ENCODE data around the gene COL18A1. TPM values are rescaled to one million over a fixed set of nuclear protein-coding genes. Genes with fewer than 3 reads are reported as not detected.
A peak's percentile ranks its signal among the peaks of the same experiment; 100 is the strongest.
"Not testable (repeated sequence)": the region's sequence is repeated elsewhere in the genome, so short reads cannot be mapped to it uniquely, and the experiment has no call there.

COL18A1 gene
- total and polyA plus RNA-seq, 4 donors = 97.3 to 963 (median 295) TPM

- no peaks in the 10 kb centered on the region for H3K4me1 ChIP-seq (ENCODE audit: control insufficient read depth in 1 of 2, insufficient read depth in 2 of 2, low read length in 2 of 2)
- no peak overlapping the region for H3K4me3 ChIP-seq (ENCODE audit: low read length in 2 of 2)
- no peaks in the 10 kb centered on the region for H3K27me3 ChIP-seq (ENCODE audit: control insufficient read depth in 1 of 2, insufficient read depth in 2 of 2, low read length in 1 of 2)
- no peak for ATAC-seq (ENCODE audit: low FRiP score)
- no peaks in the 10 kb centered on the region for H3K9me3 ChIP-seq (ENCODE audit: control insufficient read depth, low read length)
- peak; percentile 18 to 67 for DNase-seq
- WGBS, 2 donors = 76 to 85% methylated on average over 12 to 13 of the region's 13 CpGs
- intact Hi-C loops (cut with DNase I) = no loop called here
- H3K27ac ChIP-seq (ENCODE audit: low read depth in 1 of 2, low read length in 2 of 2) = no peak overlapping the region
- H3K36me3 ChIP-seq (ENCODE audit: control insufficient read depth in 1 of 2, insufficient read depth in 2 of 2, low read length in 1 of 2) = no peaks in the 10 kb centered on the region
Measured at GRCh38 chr21:45502006-45502345, 97.0 kb downstream of the COL18A1 start.

- intact Hi-C loops (cut with DNase I) = no loop called here
- Histone ChIP-seq H3K36me3 (ENCODE audit: control insufficient read depth in 1 of 2, insufficient read depth in 2 of 2, low read length in 1 of 2) (no peaks in the 10 kb centered on the region), H3K4me1 (ENCODE audit: control insufficient read depth in 1 of 2, insufficient read depth in 2 of 2, low read length in 2 of 2) (no peaks in the 10 kb centered on the region), H3K4me3 (ENCODE audit: low read length in 2 of 2) (no peak overlapping the region), H3K27ac (ENCODE audit: low read depth in 1 of 2, low read length in 2 of 2) (no peak overlapping the region), H3K27me3 (ENCODE audit: control insufficient read depth in 1 of 2, insufficient read depth in 2 of 2, low read length in 1 of 2) (no peaks in the 10 kb centered on the region), H3K9me3 (ENCODE audit: control insufficient read depth, low read length) (no peaks in the 10 kb centered on the region)
- DNase-seq = peak; percentile 23 to 32
- 88% methylated on average over 10 of the region's 10 CpGs for WGBS, 2 donors
- no peak for ATAC-seq (ENCODE audit: low FRiP score)
Measured at GRCh38 chr21:45502600-45502999, 97.6 kb downstream of the COL18A1 start.

- H3K27me3 ChIP-seq (ENCODE audit: control insufficient read depth in 1 of 2, insufficient read depth in 2 of 2, low read length in 1 of 2); H3K9me3 ChIP-seq (ENCODE audit: control insufficient read depth, low read length); H3K27ac ChIP-seq (ENCODE audit: low read depth in 1 of 2, low read length in 2 of 2); H3K4me3 ChIP-seq (ENCODE audit: low read length in 2 of 2); H3K4me1 ChIP-seq (ENCODE audit: control insufficient read depth in 1 of 2, insufficient read depth in 2 of 2, low read length in 2 of 2); intact Hi-C loops (cut with DNase I); H3K36me3 ChIP-seq (ENCODE audit: control insufficient read depth in 1 of 2, insufficient read depth in 2 of 2, low read length in 1 of 2); ATAC-seq (ENCODE audit: low FRiP score); DNase-seq: not testable (repeated sequence)
- 92 to 93% methylated on average over 3 of the region's 4 CpGs for WGBS, 2 donors
Measured at GRCh38 chr21:45503226-45503625, 98.3 kb downstream of the COL18A1 start.

GRCh38 chr21:45504021-45504515 is 99.1 kb downstream of the COL18A1 start:
- no peaks in the 10 kb centered on the region for H3K4me1 ChIP-seq (ENCODE audit: control insufficient read depth in 1 of 2, insufficient read depth in 2 of 2, low read length in 2 of 2)
- DNase-seq (peak; percentile 44 to 68), ATAC-seq (ENCODE audit: low FRiP score) (no peak)
- H3K27me3 ChIP-seq (ENCODE audit: control insufficient read depth in 1 of 2, insufficient read depth in 2 of 2, low read length in 1 of 2) = no peaks in the 10 kb centered on the region
- 91 to 95% methylated on average over 22 of the region's 22 CpGs for whole genome bisulfite sequencing, 2 donors
- intact Hi-C loops (cut with DNase I) = no loop called here
- no peaks in the 10 kb centered on the region for H3K9me3 ChIP-seq (ENCODE audit: control insufficient read depth, low read length)
- no peaks in the 10 kb centered on the region for H3K36me3 ChIP-seq (ENCODE audit: control insufficient read depth in 1 of 2, insufficient read depth in 2 of 2, low read length in 1 of 2)
- H3K27ac ChIP-seq (ENCODE audit: low read depth in 1 of 2, low read length in 2 of 2) = no peak overlapping the region
- H3K4me3 ChIP-seq (ENCODE audit: low read length in 2 of 2) = no peak overlapping the region

- Histone ChIP-seq H3K27me3 (ENCODE audit: control insufficient read depth in 1 of 2, insufficient read depth in 2 of 2, low read length in 1 of 2) (no peaks in the 10 kb centered on the region), H3K9me3 (ENCODE audit: control insufficient read depth, low read length) (no peaks in the 10 kb centered on the region), H3K27ac (ENCODE audit: low read depth in 1 of 2, low read length in 2 of 2) (no peak overlapping the region), H3K4me3 (ENCODE audit: low read length in 2 of 2) (no peak overlapping the region), H3K4me1 (ENCODE audit: control insufficient read depth in 1 of 2, insufficient read depth in 2 of 2, low read length in 2 of 2) (no peaks in the 10 kb centered on the region), H3K36me3 (ENCODE audit: control insufficient read depth in 1 of 2, insufficient read depth in 2 of 2, low read length in 1 of 2) (no peaks in the 10 kb centered on the region)
- WGBS, 2 donors = 81 to 84% methylated on average over 40 to 41 of the region's 41 CpGs
- DNase-seq = peak; percentile 40 to 60
- ATAC-seq (ENCODE audit: low FRiP score) = no peak
- intact Hi-C loops (cut with DNase I) = no loop called here
Measured at GRCh38 chr21:45504516-45505415, 99.8 kb downstream of the COL18A1 start.

GRCh38 chr21:45505416-45506021 is 100.6 kb downstream of the COL18A1 start:
- H3K27ac ChIP-seq (ENCODE audit: low read depth in 1 of 2, low read length in 2 of 2) = no peak overlapping the region
- no peaks in the 10 kb centered on the region for H3K4me1 ChIP-seq (ENCODE audit: control insufficient read depth in 1 of 2, insufficient read depth in 2 of 2, low read length in 2 of 2)
- H3K4me3 ChIP-seq (ENCODE audit: low read length in 2 of 2) = no peak overlapping the region
- no peaks in the 10 kb centered on the region for H3K36me3 ChIP-seq (ENCODE audit: control insufficient read depth in 1 of 2, insufficient read depth in 2 of 2, low read length in 1 of 2)
- ATAC-seq (ENCODE audit: low FRiP score) = no peak
- H3K27me3 ChIP-seq (ENCODE audit: control insufficient read depth in 1 of 2, insufficient read depth in 2 of 2, low read length in 1 of 2) = no peaks in the 10 kb centered on the region
- peak; percentile 43 to 75 for DNase-seq
- 89 to 90% methylated on average over 33 of the region's 33 CpGs for WGBS, 2 donors
- H3K9me3 ChIP-seq (ENCODE audit: control insufficient read depth, low read length) = no peaks in the 10 kb centered on the region
- intact Hi-C loops (cut with DNase I) = no loop called here

GRCh38 chr21:45506241-45506817 is 101.4 kb downstream of the COL18A1 start:
- H3K27me3 ChIP-seq (ENCODE audit: control insufficient read depth in 1 of 2, insufficient read depth in 2 of 2, low read length in 1 of 2) = no peaks in the 10 kb centered on the region
- WGBS, 2 donors = 87 to 88% methylated on average over 22 of the region's 22 CpGs
- no peaks in the 10 kb centered on the region for H3K4me1 ChIP-seq (ENCODE audit: control insufficient read depth in 1 of 2, insufficient read depth in 2 of 2, low read length in 2 of 2)
- no peaks in the 10 kb centered on the region for H3K36me3 ChIP-seq (ENCODE audit: control insufficient read depth in 1 of 2, insufficient read depth in 2 of 2, low read length in 1 of 2)
- no peaks in the 10 kb centered on the region for H3K9me3 ChIP-seq (ENCODE audit: control insufficient read depth, low read length)
- H3K4me3 ChIP-seq (ENCODE audit: low read length in 2 of 2) = no peak overlapping the region
- no peak overlapping the region for H3K27ac ChIP-seq (ENCODE audit: low read depth in 1 of 2, low read length in 2 of 2)
- intact Hi-C loops (cut with DNase I) = no loop called here
- ATAC-seq (ENCODE audit: low FRiP score) (no peak), DNase-seq (peak; percentile 46 to 71)

- H3K27me3 ChIP-seq (ENCODE audit: control insufficient read depth in 1 of 2, insufficient read depth in 2 of 2, low read length in 1 of 2) = no peaks in the 10 kb centered on the region
- H3K4me1 ChIP-seq (ENCODE audit: control insufficient read depth in 1 of 2, insufficient read depth in 2 of 2, low read length in 2 of 2) = no peaks in the 10 kb centered on the region
- H3K27ac ChIP-seq (ENCODE audit: low read depth in 1 of 2, low read length in 2 of 2) = no peak overlapping the region
- no peak overlapping the region for H3K4me3 ChIP-seq (ENCODE audit: low read length in 2 of 2)
- peak; percentile 48 to 67 for DNase-seq
- 79 to 88% methylated on average over 11 to 13 of the region's 13 CpGs for WGBS, 2 donors
- H3K9me3 ChIP-seq (ENCODE audit: control insufficient read depth, low read length) = no peaks in the 10 kb centered on the region
- no peak for ATAC-seq (ENCODE audit: low FRiP score)
- H3K36me3 ChIP-seq (ENCODE audit: control insufficient read depth in 1 of 2, insufficient read depth in 2 of 2, low read length in 1 of 2) = peaks cover 0 to 4% of the 10 kb centered on the region in 2 donors
- intact Hi-C loops (cut with DNase I) = no loop called here
Measured at GRCh38 chr21:45506836-45507522, 102.0 kb downstream of the COL18A1 start.
